Ishikawa (cell line): ENCODE measurements around the gene CTSD.

Experiments used
- CEBPB ChIP-seq: IDR thresholded peaks from 2 replicates; pipeline ENCODE4 v1.6.1; 2012
- CREB1 ChIP-seq: IDR thresholded peaks from 2 replicates; pipeline ENCODE4 v1.6.1; 2012; ENCODE audit warnings: low read depth
- EGR1 ChIP-seq: IDR thresholded peaks from 2 replicates; pipeline ENCODE4 v1.6.1; 2012
- EP300 ChIP-seq: IDR thresholded peaks from 2 replicates; pipeline ENCODE4 v1.6.1; 2012; ENCODE audit warnings: borderline replicate concordance
- FOXM1 ChIP-seq: IDR thresholded peaks from 2 replicates; pipeline ENCODE4 v1.6.1; 2012; ENCODE audit warnings: low read depth, borderline replicate concordance
- MAX ChIP-seq: IDR thresholded peaks from 2 replicates; pipeline ENCODE4 v1.6.1; 2012
- NFIC ChIP-seq: IDR thresholded peaks from 2 replicates; pipeline ENCODE4 v1.6.1; 2012
- RAD21 ChIP-seq: IDR thresholded peaks from 2 replicates; pipeline ENCODE4 v1.6.1; 2012; ENCODE audit warnings: low read depth
- REST ChIP-seq: IDR thresholded peaks from 2 replicates; pipeline ENCODE4 v1.6.1; 2012; ENCODE audit warnings: low read depth, mild to moderate bottlenecking
- TAF1 ChIP-seq: IDR thresholded peaks from 2 replicates; pipeline ENCODE4 v1.6.1; 2012; ENCODE audit warnings: low read depth, mild to moderate bottlenecking
- TCF12 ChIP-seq: IDR thresholded peaks from 2 replicates; pipeline ENCODE4 v1.6.1; 2012; ENCODE audit warnings: low read depth
- TEAD4 ChIP-seq: IDR thresholded peaks from 2 replicates; pipeline ENCODE4 v1.6.1; 2012
- USF1 ChIP-seq: IDR thresholded peaks from 2 replicates; pipeline ENCODE4 v1.6.1; 2012
- YY1 ChIP-seq: IDR thresholded peaks from 2 replicates; pipeline ENCODE4 v1.6.1; 2012; ENCODE audit warnings: low read depth
- ZBTB7A ChIP-seq: IDR thresholded peaks from 2 replicates; pipeline ENCODE4 v1.6.1; 2012; ENCODE audit warnings: low read depth

CTSD gene

GRCh38 chr11:1732418-1733008 is 31.2 kb downstream of the CTSD start:
- TF ChIP-seq TEAD4, result no peak
- no peak for TF ChIP-seq MAX
- no peak for TF ChIP-seq CREB1
- no peak for TF ChIP-seq NFIC
- TF ChIP-seq YY1, result no peak
- no peak for TF ChIP-seq TCF12
- TF ChIP-seq EP300, result no peak
- no peak for TF ChIP-seq TAF1
- no peak for TF ChIP-seq RAD21
- TF ChIP-seq FOXM1, result no peak
- no peak for TF ChIP-seq EGR1
- no peak for TF ChIP-seq ZBTB7A
- no peak for TF ChIP-seq REST
- no peak for TF ChIP-seq CEBPB
- no peak for TF ChIP-seq USF1

GRCh38 chr11:1731451-1732059 is 32.2 kb downstream of the CTSD start:
- TF ChIP-seq EP300 (no peak), FOXM1 (no peak), REST (no peak), TAF1 (no peak), CREB1 (no peak), USF1 (no peak), EGR1 (no peak), TEAD4 (no peak), ZBTB7A (no peak), TCF12 (no peak), CEBPB (no peak), MAX (no peak), RAD21 (no peak)

GRCh38 chr11:1730059-1730629 is 33.6 kb downstream of the CTSD start:
- TF ChIP-seq FOXM1 (no peak), NFIC (no peak), ZBTB7A (no peak), TAF1 (no peak), TEAD4 (no peak), USF1 (no peak), EP300 (no peak), CEBPB (no peak), MAX (no peak), YY1 (no peak), CREB1 (no peak)

GRCh38 chr11:1729692-1730011 is 34.1 kb downstream of the CTSD start:
- TF ChIP-seq MAX, result no peak
- no peak for TF ChIP-seq RAD21
- TF ChIP-seq EGR1, result no peak
- no peak for TF ChIP-seq NFIC
- no peak for TF ChIP-seq REST
- TF ChIP-seq USF1, result no peak
- TF ChIP-seq ZBTB7A, result no peak
- TF ChIP-seq TEAD4, result no peak
- no peak for TF ChIP-seq CREB1
- TF ChIP-seq YY1, result no peak
